Right lung (tissue), 5 donors: ENCODE results near the gene PKIG. TPM values are rescaled to one million over a fixed set of nuclear protein-coding genes. Genes with fewer than 3 reads are reported as not detected.

Source experiments
- DNase-seq, 2 donors: peaks; one replicate each; pipeline ENCODE4 v3.0.0-alpha.2; 2013
- polyA plus RNA-seq, 5 donors: library from polyadenylated mRNA; unstranded; fragments of 120-200 nt; gene quantifications; one replicate each; pipeline versions ENCODE4 v1.2.1 to v1.2.3, GENCODE V29; 2013; ENCODE audit warnings: inconsistent platforms in 1 of 5, low replicate concordance in 1 of 5; ENCODE audit not compliant: insufficient read length in 5 of 5, insufficient read depth in 1 of 5

PKIG gene
- polyA plus RNA-seq, 5 donors: 49.1 to 68.5 (median 62.4) TPM

DNA sequence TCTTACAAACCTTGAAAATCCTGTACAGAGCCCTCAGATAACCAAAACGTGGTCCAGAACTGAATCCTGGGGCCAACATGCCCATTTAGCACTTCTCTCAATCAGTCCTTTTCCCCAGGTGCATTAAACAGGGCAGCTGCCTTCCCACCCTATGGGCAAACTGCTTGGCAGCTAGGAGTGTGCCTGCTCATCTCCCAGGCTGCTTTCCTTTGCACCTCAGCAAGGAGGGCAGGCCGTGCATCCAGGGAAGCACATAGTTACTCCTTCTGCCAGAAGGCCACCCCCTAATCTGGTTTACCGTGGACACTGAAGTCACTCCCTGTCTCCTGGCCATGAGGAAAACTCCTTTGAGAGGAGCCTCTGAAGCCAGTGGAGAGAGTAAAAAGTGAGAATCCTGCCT is 10.0 kb downstream of the PKIG start:
- DNase-seq: no peak

DNA sequence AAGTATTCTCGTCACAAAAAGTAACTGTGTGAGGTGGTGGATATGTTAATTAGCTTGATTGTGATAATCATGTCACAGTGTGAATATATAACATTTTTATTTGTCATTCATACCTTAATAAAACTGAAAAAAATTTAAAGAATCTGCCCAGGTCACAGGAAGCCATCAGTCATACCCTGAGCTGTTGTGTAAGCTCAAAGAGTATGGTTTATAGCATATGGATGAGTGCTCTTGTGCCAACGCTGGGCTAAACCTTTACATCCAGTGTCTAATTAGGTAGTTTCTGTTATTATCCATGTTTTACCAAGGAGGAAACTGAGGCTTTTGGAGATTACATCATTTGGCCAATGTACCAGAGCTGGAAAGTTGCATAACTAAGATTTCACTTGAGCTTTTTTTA is 11.4 kb downstream of the PKIG start:
- no peak for DNase-seq

DNA sequence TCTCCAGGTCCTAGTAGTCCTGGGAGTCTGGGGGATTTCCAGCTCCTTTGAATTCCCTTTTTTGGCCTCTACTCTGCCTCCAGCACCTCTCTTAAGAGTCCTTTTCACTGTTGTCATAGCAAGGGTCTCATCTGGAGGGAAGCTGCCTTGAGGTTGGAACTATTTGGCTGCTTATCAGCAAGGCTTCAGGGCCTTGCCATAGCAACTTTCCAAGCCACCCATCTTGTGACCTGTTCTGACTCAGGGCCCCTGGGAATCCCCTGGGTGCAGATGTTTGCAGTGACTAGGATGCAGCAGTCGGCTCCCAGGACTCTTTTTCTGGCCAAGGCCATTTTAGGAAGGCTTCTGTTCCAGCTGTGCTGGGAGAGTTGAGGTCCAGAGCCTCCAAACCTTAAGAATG is 12.4 kb downstream of the PKIG start:
- no peak for DNase-seq

DNA sequence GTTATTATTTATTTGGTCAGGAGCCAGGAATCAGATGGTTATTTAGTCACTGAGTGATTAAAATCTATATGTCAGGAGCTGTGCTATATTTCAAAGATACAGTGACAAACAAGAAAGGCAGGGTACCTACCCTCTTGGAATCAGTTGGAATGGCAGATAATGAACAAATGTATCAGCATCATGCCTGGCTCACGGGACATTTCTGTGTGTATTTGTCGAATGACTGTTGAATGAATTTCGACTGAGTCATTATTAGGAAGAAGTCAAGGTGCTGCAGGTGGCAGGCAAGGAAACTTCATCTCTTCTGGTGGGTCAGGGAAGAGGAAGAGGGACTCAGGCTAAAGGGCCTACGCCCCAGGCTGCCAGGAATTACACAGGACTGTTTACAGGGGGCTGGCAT is 13.6 kb downstream of the PKIG start:
- no peak for DNase-seq

DNA sequence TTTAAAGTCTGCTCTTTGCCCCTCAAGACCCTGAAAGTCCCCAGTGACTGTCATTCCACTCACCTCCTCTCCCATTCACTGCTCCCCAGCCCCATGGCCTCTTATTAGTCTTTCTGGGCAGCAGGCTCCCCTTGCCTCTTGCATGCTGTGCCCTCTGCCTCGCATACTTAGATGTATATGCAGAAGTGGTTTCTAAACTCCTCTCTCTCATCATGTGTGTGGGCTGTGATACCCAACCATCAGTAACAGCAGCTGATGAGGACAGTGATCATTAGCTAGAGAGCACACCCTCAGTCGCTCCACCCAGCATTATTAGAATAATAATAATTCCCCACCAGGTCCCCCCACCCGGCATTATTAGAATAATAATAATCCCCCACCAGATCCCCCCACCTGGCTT is 14.5 kb downstream of the PKIG start:
- DNase-seq: no peak

DNA sequence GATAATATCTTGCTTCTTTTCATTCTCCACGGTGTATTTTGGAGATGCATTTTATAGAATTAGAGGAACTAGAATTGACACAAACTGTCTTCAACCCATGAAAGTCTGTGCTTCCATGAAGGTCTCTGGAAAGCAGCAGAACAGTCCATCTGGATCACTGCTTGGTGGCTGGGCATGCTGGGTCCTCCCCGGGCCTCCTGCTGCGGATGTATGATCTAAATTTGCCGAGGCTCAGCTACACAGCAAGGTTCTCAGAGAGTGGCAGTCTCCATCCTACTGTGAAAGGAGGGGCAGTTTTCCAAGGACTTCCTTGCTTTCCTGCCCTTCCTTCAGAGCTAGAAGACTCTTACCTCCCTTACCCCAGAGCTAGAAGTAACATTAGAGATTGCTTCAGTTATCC is 15.1 kb downstream of the PKIG start:
- no peak for DNase-seq

DNA sequence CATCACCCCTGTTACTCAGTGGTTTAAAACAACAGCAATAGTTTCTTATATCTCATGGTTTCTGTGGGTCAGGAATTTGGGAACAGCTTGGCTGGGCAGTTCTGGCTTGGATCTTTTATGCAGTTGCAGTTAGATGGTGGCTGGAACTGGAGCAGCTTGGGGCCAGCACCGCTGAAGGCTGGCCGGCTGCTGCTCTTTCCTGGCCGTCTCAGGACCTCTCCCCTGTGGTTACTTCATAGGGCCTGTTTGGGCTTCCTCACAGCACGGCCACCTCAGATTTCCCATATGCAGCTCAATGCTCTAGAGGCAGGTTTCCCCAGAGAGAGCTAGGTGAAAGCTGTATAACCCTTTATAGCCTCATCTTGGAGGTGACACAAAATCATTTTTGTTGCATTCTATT is 15.6 kb downstream of the PKIG start:
- DNase-seq: no peak

DNA sequence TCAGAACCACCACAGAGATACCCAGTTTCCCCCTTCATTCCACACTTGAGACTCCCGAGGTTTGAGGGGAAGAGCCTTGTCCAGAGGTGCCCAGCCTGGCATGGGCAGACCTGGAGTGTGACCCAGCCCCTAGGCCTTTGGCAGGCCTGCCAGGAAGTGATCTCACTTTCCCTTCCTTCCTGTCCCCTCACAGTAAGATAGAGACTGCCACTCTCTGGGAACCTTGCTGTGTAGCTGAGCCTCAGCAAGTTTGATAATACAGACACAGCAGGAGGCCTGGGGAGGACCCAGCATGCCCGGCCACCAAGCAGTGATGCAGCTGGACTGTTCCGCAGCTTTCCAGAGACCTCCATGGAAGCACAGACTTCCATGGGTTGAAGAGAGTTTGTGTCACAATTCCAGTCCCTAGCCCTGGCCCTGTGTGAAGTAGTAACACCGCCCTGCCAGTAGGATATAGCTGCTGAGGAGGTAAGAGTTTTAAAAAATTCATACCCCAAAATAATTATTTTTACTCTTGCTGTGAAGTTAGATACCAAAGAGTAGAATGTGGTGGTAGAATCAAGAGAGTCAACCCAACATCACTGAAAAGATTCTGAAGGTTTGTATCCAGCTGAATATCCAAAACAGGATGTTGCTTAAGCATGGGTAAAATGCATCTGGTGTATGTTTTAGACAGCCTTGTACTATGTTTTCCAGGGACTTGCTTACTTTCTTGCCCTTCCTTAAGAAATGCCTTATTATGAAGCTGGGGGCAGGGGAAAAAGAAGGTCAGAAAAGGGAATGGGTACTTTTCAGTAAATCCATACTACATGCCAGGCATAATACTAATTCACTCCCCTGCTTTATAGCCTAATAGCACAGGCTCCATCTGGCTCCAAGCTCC is 16.3 kb downstream of the PKIG start:
- no peak for DNase-seq

DNA sequence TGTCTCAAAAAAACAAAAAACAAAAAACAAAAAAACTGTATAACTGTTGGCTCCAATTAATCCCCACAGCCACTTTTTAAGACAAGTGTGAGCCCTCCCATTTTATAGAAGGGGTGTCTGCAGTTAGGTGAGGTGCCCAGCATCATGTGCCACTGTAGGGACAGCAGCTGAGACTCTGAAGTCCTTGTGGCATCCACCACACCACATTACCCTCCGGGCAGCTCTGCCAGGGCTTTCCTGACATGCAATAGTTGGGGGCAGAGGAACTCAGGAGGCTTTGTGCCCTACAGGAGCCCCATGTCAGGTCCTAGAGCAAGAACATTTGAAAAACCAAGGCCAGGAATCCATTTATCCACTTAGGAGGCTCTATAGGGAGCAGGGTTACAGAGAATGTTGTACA is 17.3 kb downstream of the PKIG start:
- DNase-seq: no peak

DNA sequence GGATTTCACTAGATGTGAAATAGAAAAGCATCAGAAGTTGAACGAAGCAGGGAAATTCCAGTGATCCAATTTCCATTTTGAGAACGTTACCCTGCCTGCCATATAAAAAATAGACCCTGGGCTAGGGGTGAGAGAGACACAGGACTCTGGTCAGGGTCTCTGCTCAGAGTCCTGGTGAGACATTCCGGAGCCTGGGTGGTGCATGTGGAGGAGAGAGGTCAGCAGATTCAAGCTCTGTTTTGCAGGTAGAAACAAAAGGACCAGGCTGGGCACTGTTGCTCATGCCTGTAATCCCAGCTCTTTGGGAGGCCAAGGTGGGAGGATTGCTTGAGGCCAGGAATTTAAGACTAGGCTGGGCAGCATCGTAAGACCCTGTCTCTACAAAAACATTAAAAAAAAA is 17.9 kb downstream of the PKIG start:
- DNase-seq: no peak

DNA sequence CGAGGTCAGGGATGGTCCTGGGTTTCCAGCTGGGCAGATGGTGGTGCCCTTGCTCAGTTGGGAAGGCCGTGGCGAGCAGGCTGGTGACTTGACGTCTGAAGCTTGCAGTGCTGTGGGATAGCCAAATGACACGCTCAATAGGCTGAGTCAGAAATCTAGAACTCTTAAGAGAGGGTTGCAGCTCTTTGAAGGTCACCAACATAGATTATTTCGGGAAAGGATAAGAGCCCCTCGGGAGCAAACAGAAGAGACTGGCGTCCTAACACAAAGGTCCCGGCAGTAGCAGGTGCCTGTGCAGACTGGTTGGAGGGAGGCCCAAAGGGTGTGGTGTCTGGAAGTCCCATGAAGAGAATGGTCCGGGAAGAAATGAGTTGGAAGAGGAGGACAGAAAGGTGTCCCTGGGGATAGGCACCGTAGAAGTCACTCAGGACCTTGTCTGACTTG is 18.4 kb downstream of the PKIG start:
- no peak for DNase-seq

DNA sequence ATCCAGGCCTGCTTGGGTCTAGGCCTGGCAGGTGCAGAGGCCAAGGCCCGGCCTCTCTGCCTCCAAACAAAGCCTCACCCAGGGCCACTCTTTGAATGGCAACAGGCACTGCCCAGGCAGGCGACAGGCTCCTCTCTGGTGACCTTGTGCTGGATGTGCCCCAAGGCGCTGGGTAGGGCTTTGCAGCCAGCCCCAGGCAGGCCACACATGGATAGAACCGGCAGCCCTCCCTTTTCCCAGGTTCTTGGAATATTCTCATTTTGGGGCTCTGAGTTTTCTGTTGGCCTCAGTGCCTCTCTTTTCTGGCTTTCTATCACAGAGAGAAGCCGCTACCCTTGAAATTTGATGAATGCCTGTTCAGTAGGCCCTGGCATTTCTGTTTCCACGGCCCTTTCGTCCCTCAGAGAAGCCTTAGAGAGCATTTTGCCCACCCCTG is 18.9 kb downstream of the PKIG start:
- no peak for DNase-seq

DNA sequence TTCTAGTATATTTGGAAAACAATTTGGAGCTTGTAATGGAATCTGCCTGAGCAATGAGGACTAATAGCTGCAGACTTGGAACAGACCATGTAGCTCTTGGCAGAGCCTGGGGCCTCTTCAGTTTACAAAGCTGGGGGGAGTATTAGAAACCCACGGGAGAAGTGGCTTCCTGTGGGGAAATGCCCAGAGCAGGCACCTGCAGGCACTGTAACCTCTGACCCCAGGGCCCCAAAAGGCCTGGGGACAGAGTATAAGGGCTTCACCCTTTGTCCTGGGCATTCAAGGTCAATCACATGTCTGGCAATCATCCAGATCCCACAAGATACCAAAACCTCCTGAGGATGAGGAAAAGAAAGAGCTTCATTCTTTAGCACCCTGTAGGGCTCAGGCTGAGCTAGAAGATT is 19.4 kb downstream of the PKIG start:
- peak; percentile 87 to 92 for DNase-seq

DNA sequence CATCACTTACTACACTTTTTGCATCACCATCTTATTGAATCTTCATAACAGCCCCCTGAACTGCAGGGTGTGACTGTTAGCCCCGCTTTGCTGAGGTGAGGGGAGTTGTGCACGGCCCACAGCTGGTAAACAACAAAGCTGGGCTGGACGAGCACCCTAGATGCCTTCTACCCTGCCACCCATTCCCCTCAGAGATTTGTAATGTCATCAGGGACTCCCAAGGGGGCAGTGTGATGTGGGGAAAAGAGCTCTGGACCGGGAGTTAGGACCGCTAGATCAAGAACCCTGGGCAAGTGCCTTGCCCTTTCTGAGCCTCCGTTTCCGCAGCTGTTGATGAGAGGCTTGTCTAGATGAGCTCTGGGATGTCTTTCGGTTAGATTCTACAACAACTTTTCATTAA is 20.9 kb downstream of the PKIG start:
- no peak for DNase-seq

DNA sequence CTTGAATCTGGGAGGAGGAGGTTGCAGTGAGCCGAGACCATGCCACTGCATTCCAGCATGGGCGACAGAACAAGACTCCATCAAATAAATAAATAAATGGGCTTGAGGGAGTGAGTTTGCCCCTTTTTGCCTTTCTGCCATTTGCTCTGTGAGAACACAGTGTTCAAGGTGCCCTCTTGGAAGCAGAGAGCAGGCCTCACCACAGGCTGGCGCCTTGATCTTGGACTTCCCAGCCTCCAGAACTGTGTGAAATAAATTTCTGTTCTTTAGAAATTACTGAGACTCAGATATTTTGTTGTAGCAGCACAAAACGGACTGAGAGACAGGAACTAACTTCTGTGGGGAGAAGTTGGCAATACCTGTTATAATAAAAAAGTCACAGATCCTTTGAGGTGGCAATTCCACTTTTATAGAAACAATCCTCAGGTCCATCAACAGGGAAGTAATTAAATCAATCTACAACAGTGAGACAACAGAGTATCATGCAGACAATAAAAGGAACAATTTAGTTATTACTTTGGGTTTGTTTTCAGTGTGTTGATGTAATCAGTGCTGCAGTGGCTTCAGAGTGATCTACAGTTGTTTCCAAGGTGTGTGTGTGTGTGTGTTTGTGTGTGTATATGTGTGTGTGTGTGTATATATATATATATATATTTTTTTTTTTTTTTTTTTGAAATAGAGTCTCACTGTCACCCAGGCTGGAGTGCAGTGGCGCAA is 24.5 kb downstream of the PKIG start:
- DNase-seq: no peak

DNA sequence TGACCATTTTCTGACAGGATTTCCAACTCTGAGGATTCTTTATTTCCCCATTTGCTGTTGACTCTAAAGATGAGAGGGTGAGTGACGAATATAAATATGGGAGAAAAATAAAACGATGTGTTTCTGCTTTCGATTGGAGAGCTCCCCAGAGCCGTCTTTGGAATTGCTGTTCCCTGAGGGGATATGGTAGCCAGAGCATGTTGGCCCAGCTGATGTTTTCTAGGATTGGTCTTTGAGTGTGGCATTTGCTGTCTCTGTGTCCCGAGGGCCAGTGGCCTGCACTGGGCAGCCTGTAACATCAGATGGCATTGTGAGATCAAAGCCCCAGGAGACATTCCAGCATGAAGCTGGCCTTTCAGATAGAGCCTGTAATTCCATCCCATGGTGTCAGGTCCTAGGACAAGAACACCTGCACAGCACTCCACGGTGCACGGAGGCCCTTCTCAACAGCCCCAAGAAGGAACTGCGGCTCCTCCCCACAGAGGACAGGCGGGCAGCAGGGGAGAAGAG is 26.7 kb downstream of the PKIG start:
- DNase-seq: no peak

DNA sequence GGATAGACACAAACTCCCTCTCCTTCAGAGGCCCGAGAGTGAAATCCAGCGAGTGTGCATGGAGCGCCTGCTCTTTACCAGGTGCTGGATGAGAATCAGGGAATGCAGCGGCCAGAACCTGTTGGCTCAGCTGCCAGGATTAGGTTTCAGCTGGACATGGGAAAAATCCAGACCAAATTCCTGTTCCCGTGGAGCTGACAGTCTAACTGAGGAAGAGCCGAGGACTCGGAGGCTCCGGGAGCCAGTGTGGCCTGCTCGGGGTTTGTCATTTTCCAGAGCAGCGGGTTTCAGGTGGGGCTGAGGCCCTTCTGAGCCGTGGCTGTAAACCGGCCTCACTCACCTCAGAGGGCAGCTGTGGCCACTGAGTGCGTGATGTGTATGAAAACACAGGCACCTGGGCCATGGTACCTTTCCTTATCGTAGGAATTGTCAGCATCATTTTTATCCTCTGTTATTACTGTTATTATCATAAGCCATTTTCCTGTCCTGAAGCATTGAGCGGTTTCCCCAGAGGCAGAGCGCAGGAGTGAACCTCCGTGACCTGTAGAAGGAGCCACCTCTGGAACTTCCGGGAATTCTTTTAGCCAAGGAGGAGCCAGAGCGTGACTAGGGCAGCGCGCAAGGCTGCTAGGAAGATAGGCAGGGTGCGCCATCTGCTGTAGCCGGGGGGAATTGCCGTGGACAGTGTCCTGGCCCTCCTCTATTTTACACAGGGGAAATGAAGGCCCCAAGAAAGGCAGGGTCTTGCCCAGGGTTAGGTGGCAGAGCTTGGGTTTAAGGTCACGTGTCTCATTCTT is 27.3 kb downstream of the PKIG start:
- DNase-seq: peak; percentile 77 to 82

DNA sequence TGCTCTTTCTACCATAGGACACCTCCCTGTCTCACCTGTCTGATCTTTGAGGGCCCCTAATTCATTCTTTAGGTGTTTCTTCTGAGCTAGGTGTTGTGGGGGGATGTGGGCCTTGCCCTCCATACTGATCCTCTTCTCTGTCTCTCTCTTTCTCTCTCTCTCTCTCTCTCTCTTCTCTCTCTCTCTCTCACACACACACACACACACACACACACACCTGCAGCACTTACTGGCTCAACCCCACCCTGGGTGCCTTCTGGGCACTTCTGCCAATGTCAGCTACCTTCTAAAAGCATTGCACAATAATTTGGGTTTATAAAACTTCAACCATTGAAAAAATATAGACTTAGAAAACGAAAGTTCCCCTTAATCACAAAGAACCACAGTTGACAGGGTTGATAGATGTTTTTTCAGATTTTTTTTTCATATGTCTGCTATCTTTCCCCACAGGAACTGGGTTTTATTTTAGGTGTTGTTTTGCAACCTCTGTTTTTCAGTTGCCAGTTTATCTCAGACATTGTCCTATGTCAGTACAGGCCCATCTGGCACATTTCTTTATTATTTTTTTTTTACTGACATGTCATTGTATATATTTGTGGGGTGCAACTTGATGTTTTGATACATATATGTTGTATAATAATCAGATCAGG is 28.1 kb downstream of the PKIG start:
- DNase-seq: no peak

DNA sequence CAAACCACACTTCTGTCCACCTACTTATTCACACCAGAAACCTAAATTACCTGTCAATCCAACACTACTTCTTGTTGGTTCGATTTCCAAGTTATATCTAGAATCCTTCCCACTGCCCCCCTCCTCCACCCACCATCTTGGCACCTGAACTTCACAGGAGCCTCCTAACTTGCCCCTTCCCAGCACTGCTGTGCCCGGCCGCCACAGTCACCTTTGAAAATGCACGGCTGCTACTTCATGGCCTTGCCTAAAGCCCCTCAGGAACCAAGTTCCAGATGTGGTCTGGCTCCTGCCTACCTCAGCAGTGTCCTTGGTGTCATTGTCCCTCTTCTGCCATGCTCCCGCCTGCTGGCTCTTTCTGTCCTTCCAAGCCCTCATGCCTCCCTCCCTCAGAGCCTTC is 31.2 kb downstream of the PKIG start:
- no peak for DNase-seq

DNA sequence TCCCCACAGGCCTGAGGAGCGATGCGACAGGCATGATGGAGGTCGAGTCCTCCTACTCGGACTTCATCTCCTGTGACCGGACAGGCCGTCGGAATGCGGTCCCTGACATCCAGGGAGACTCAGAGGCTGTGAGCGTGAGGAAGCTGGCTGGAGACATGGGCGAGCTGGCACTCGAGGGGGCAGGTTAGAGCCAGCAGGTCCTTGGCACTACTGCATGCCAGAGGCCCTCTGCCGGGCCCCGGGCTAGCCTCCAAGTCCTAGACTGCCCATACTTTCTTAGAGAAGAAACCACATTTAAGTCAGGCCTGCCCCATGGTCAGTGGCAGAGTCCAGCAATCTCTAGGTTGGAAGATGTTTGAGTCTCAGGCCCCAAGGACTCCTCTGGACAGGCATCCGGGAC is 32.1 kb downstream of the PKIG start:
- DNase-seq: no peak

DNA sequence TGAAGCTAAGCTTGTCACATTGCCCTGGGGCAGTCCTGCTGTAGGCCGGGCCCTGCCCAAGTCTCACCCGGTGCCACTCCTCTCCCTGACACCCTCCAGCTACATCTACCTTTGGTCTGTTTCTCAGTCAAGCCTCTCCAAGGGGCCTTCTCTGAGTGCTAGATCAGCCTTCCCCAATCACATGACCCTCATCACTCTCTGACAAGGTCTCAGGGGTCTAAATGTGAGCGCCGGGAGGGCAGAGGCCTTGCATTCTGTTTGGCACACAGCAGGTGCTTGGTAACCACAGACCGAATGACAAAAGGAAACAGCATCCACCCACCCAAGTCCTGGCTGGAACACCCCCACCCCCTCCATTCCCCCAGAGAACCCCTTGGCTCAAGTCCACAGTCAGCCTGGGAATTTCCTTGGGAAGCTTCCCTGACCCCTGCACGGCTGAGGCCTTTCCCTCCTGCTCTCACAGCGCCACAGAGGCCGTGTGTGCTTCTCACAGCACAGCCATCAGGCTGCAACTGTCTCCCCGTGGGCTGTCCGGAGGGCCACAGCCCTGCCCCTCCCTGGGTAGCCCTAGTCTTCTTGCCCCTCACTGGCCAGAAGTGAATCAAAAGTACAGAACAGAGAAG is 32.9 kb downstream of the PKIG start:
- DNase-seq: no peak
